Measurements from ENCODE around the gene SCNN1B.

Gene SCNN1B

DNA sequence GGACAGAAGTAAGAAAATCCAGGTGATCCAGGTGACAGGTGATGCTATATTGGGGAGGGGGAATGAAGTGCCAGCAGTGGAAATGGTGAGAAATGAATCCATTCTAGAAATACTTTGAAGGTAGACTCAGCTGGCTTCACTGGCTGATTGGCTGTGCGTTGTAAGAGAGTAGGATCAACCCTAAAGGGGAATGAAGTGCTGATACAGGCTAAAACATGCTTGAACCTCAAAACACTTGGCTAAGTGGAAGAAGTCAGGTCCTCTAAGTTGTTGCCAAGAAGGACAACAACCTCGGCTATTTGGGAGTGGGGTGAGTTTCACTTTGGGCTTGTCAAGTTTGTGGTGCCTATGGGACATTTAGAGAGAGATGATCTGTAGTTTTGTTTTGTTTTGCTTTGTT, 24.1 kb upstream of the SCNN1B start:
- no peak overlapping the region for H3K4me3 ChIP-seq (replicated peaks; ENCODE audit: low read depth, low read length)

DNA sequence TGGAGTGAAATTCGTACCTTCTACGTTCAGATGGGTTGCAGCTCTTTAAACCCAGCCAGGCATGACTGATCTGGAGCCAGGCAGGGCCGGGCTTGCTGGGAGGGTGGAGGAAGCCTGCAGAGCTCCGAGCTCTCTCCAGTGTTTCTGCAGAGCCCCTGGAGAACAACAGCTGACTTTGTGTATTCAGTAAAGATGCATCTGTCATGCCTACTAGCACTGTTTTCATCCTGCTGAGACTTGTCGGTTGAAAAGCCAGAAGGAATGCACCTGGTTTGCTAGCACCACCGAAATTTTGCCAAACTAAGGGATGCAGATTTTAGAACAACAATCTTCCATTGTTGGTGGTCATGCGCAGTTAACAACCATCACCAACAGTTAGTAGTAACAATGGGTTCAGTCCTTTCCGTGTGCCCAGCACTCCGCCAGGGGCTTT, 22.4 kb upstream of the SCNN1B start:
- H3K4me3 ChIP-seq (replicated peaks; ENCODE audit: low read depth, low read length): no peak overlapping the region
- TF ChIP-seq, protein P1, sequence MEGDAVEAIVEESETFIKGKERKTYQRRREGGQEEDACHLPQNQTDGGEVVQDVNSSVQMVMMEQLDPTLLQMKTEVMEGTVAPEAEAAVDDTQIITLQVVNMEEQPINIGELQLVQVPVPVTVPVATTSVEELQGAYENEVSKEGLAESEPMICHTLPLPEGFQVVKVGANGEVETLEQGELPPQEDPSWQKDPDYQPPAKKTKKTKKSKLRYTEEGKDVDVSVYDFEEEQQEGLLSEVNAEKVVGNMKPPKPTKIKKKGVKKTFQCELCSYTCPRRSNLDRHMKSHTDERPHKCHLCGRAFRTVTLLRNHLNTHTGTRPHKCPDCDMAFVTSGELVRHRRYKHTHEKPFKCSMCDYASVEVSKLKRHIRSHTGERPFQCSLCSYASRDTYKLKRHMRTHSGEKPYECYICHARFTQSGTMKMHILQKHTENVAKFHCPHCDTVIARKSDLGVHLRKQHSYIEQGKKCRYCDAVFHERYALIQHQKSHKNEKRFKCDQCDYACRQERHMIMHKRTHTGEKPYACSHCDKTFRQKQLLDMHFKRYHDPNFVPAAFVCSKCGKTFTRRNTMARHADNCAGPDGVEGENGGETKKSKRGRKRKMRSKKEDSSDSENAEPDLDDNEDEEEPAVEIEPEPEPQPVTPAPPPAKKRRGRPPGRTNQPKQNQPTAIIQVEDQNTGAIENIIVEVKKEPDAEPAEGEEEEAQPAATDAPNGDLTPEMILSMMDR (IDR thresholded peaks at IDR 0.05; ENCODE audit: low read length, missing control alignments): no peak
- DNase-seq (ENCODE audit: low read depth): no peak

More for the DNA sequence above, 24.1 kb upstream of the SCNN1B start:
- no peak for DNase-seq (ENCODE audit: low read depth)
- TF ChIP-seq, protein P1 (IDR thresholded peaks at IDR 0.05; ENCODE audit: low read length, missing control alignments): no peak

DNA sequence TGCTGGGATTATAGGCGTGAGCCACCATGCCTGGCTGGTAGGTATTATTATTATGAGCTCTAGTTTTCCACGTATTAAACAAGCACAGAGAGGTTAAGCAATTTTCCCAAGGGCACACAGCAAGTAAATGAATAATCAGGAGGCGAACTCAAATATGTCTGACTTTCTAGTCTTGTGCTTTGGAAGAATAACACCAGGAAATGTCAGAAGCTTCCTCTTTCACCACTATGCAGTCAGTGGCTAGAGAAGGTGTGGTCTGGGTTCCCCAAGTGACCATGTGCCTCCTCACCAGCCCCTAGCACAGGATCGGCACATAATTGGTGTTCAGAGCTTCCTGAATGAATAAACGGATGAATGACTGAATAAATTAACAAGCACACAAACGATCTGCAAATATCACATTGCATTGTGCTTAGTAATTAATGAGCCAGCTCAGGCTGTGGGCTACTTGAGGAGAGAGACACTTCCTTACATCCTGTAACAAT, 21.6 kb upstream of the SCNN1B start:
- no peak overlapping the region for H3K4me3 ChIP-seq (replicated peaks; ENCODE audit: low read depth, low read length)
- DNase-seq (ENCODE audit: low read depth): no peak
- TF ChIP-seq, protein P1 (IDR thresholded peaks at IDR 0.05; ENCODE audit: low read length, missing control alignments): no peak

DNA sequence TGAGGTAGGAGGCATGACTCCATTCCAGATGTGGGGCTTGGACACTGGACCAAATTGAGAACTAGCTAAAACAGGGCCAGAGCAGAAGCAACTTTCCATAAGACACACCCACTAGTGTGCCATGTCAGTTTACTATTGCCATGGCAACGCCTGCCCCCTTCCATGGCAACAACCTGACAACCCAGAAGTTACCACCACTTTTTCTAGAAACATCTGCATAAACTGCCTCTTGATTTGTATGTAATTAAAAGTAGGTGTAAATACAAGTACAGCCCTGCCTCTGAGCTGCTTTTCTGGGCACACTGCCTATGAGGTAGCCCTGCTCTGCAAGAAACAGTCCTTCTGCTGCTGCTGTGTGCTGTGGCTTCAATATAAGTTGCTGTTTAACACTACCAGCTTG, 19.5 kb upstream of the SCNN1B start:
- no peak overlapping the region for H3K4me3 ChIP-seq (replicated peaks; ENCODE audit: low read depth, low read length)
- DNase-seq (ENCODE audit: low read depth): no peak
- TF ChIP-seq, protein P1 (IDR thresholded peaks at IDR 0.05; ENCODE audit: low read length, missing control alignments): no peak

DNA sequence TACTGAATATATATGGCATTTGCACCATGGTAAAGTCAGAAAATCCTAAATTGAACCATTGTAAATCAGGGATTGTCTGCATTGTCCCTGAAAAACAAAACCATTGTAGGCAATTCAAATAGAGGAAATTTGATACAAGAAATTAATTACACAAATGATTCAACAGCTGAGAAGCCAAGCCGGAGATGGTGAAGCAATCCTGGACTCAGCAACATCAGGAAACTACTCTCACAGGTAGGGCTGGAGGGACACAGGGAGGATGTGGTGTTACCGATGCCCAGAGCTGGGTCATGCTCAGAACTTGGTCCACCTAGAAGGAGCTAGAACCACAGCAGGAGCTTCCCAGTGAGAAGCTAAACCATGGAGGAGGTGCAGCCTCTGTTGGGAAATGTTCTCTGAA, 18.5 kb upstream of the SCNN1B start:
- DNase-seq (ENCODE audit: low read depth): no peak
- TF ChIP-seq, protein P1 (IDR thresholded peaks at IDR 0.05; ENCODE audit: low read length, missing control alignments): no peak
- no peak overlapping the region for H3K4me3 ChIP-seq (replicated peaks; ENCODE audit: low read depth, low read length)

DNA sequence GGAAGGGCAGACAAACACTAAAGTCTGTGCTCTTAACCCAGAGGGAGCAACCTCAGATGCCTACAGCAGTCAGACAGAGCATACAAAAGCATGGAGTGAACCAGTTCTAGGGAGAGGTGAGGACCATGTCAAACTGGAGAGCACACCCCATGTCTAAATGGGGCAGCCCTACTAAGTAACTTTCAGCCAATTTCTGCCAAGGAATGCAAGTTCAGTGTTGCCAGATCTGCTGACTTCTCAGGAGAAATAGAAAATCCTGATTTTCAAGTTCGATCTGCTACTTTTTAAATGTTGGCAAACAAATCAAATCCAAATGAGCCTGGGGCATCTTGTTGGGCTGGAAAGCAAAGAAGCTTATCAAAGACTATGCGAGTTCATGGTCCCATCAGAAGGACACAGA, 17.5 kb upstream of the SCNN1B start:
- no peak overlapping the region for H3K4me3 ChIP-seq (replicated peaks; ENCODE audit: low read depth, low read length)
- no peak for DNase-seq (ENCODE audit: low read depth)
- TF ChIP-seq, protein P1 (IDR thresholded peaks at IDR 0.05; ENCODE audit: low read length, missing control alignments): no peak

DNA sequence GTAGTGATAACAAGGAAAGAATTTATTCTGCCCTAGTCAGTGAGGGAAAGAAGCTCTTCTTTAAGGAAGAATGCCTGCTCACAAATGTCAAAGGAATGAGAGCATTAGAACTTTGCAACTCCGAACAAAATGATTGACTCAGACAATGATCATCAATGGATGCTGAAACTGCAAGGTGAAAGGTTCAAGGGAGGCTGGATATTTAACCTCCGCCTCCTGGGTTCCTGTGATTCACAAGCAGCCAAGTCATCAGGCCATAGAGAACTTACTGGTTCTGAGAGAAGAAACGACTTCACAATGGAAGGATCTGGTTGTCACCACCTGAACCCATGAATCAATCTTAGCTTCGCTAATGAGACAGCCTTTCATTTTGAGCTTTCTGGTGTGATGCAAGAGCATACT, 16.0 kb upstream of the SCNN1B start:
- H3K4me3 ChIP-seq (replicated peaks; ENCODE audit: low read depth, low read length): no peak overlapping the region
- TF ChIP-seq, protein P1 (IDR thresholded peaks at IDR 0.05; ENCODE audit: low read length, missing control alignments): no peak
- DNase-seq (ENCODE audit: low read depth): no peak
